ENCODE data around the gene DTD1. TPM values are rescaled to one million over a fixed set of nuclear protein-coding genes. Genes with fewer than 3 reads are reported as not detected.

The DTD1 gene
- total RNA-seq, 4 donors from 2014 or later, result 12.1 to 44.9 (median 19.9) TPM

DNA sequence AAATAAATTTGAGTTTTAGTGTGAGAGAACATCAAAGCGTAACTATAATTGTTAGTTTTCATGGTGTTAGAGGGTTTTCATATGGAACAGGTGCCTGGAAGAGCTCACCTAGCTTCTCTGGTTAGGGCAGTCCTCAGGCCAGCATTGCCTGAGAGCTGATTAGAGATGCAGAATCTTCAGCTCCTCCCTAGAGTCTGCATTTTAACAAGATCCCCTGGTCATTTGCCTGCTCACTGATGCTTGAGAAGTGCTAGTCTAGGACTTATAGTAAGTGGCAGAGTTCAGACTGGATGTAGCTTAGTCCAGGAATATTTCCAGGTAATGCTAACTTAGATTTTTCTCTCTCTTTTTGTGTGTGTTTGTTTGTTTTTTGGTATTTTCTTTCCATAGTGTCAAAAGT is 42.3 kb upstream of the DTD1 start:
- Histone ChIP-seq H3K27me3 (no peaks in the 10 kb centered on the region), H3K36me3 (peaks cover 0 to 98% of the 10 kb centered on the region in 2 donors), H3K4me3 (no peak overlapping the region), H3K4me1 (no peaks in the 10 kb centered on the region), H3K27ac (no peak overlapping the region), H3K9me3 (no peaks in the 10 kb centered on the region)
- ATAC-seq, result no peak
- WGBS, 2 donors (ENCODE audit: low coverage in 1 of 2), result 100% methylated on average over 1 of the region's 1 CpG
- TF ChIP-seq EP300 (IDR thresholded peaks at IDR 0.05) (no peak), POLR2A (IDR thresholded peaks at IDR 0.05) (no peak), POLR2AphosphoS5 (IDR thresholded peaks at IDR 0.05) (no peak)

- H3K9me3 ChIP-seq, result no peaks in the 10 kb centered on the region
- H3K4me1 ChIP-seq, result no peaks in the 10 kb centered on the region
- no peaks in the 10 kb centered on the region for H3K27me3 ChIP-seq
- peaks cover 0 to 98% of the 10 kb centered on the region in 2 donors for H3K36me3 ChIP-seq
- no peak overlapping the region for H3K27ac ChIP-seq
- H3K4me3 ChIP-seq, result no peak overlapping the region
- 88 to 100% methylated on average over 3 of the region's 3 CpGs for WGBS, 2 donors (ENCODE audit: low coverage in 1 of 2)
- no peak for ATAC-seq
- no peak for TF ChIP-seq POLR2AphosphoS5 (IDR thresholded peaks at IDR 0.05)
- TF ChIP-seq EP300 (IDR thresholded peaks at IDR 0.05), result no peak
- TF ChIP-seq POLR2A (IDR thresholded peaks at IDR 0.05), result no peak
- TF ChIP-seq, protein P1, sequence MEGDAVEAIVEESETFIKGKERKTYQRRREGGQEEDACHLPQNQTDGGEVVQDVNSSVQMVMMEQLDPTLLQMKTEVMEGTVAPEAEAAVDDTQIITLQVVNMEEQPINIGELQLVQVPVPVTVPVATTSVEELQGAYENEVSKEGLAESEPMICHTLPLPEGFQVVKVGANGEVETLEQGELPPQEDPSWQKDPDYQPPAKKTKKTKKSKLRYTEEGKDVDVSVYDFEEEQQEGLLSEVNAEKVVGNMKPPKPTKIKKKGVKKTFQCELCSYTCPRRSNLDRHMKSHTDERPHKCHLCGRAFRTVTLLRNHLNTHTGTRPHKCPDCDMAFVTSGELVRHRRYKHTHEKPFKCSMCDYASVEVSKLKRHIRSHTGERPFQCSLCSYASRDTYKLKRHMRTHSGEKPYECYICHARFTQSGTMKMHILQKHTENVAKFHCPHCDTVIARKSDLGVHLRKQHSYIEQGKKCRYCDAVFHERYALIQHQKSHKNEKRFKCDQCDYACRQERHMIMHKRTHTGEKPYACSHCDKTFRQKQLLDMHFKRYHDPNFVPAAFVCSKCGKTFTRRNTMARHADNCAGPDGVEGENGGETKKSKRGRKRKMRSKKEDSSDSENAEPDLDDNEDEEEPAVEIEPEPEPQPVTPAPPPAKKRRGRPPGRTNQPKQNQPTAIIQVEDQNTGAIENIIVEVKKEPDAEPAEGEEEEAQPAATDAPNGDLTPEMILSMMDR (IDR thresholded peaks at IDR 0.05), result no peak
Observed at GRCh38 chr20:18548465-18548864, 39.4 kb upstream of the DTD1 start.

DNA sequence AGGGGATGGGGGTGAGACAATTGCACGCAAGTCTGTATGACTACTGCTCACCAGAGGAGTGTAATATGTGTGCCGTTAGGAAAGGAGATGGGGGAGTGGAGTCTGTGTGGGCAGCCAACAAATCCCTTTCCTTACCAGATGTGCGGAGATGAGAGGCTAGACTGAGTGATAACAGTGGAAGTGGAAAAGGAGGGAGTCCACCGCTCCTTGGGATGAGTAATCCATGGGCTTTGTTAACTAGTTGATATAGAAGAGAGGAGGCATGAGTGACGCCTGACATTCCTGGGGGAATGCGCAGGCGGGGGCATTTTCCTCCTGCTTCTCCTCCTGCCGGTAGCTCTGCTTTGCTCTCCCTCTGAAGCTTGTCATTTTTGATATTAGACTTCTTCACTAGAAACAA is 34.1 kb upstream of the DTD1 start:
- TF ChIP-seq, protein P1 (IDR thresholded peaks at IDR 0.05), result no peak
- TF ChIP-seq POLR2A (IDR thresholded peaks at IDR 0.05), result no peak
- no peak for TF ChIP-seq POLR2AphosphoS5 (IDR thresholded peaks at IDR 0.05)
- no peak for TF ChIP-seq EP300 (IDR thresholded peaks at IDR 0.05)
- ATAC-seq, result no peak
- Histone ChIP-seq H3K4me1 (no peaks in the 10 kb centered on the region), H3K27me3 (no peaks in the 10 kb centered on the region), H3K9me3 (no peaks in the 10 kb centered on the region), H3K27ac (no peak overlapping the region), H3K4me3 (no peak overlapping the region), H3K36me3 (peaks cover 0 to 97% of the 10 kb centered on the region in 2 donors)
- WGBS, 2 donors (ENCODE audit: low coverage in 1 of 2), result 84 to 96% methylated on average over 3 to 4 of the region's 8 CpGs

DNA sequence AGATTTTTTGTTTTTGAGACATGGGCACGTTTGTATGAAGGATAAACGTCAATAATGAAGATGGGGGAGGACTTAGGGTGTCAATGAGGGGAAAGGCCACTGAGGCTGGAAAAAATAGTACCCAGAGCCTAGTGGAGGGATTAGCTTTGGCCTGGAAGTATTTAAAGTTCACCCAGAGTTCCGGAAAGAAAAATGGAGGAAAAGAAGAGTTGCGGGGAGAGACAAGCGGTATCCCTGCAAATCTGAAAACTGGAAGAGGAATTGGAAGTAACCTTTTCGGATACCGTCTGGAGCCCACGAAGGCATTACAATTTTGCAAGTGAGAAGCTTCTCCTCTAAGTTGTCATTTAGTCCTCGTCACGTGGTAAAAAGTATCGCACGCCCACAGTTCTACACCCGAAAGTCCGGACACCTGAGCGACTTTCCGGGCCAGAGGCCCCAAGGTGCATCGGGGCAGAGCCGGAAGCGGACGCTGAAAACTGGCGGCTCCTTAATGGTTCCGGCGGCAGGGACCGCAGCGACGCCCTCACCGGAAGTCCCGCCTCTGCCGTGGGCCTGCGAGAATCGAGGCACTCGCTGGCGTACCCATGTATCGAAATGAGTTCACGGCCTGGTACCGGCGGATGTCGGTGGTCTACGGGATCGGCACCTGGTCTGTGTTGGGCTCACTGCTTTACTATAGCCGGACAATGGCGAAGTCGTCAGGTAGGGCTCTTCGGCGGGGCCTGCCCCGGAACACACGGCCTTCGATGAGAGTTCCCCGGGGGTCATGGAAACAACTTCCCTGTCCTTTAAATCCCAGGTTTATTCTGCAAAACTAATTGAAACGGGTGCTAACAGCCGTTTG is 20.7 kb upstream of the DTD1 start, which contains the start of gene SMIM26:
TSS of gene SMIM26 (plus strand) at position 541 of the 847 bp plus-strand sequence. CDS start at position 588, 47 bp downstream.
- Histone ChIP-seq H3K4me3 (peak within 1 kb of the TSS; percentile 63 to 68), H3K27ac (peak within 1 kb of the TSS; percentile 75 to 93 (median 87)), H3K4me1 (peaks cover 0 to 21% (median 0%) of the 10 kb centered on the region in 3 donors), H3K36me3 (peaks cover 0 to 46% of the 10 kb centered on the region in 2 donors), H3K27me3 (no peaks in the 10 kb centered on the region), H3K9me3 (no peaks in the 10 kb centered on the region)
- whole genome bisulfite sequencing, 2 donors (ENCODE audit: low coverage in 1 of 2), result 0 to 1% methylated on average over 10 to 27 of the region's 51 CpGs
- ATAC-seq, result peak; percentile 99
- TF ChIP-seq POLR2A (IDR thresholded peaks at IDR 0.05), result peak; percentile 30 to 51
- TF ChIP-seq EP300 (IDR thresholded peaks at IDR 0.05), result no peak
- peak; percentile 81 for TF ChIP-seq POLR2AphosphoS5 (IDR thresholded peaks at IDR 0.05)
- TF ChIP-seq, protein P1 (IDR thresholded peaks at IDR 0.05), result no peak

DNA sequence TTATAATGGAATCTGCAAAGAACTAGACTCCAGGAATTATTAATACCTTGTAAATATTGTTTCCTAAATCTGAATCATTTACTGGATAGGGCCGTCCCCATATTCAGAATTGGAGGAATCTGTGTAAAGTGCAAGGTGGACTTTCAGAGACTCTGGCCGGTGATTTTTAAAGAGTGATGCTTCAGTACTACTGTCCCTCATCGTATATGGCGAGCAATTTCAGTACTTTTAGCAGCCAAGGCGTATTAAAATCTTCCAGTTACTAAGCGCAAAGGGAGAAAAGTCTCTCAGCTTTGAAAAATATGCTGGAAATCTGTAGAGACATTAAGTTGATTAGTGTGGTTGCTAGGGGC is 20.1 kb upstream of the DTD1 start:
- H3K36me3 ChIP-seq, result peaks cover 0 to 40% of the 10 kb centered on the region in 2 donors
- peak overlapping the region; percentile 63 to 68 for H3K4me3 ChIP-seq
- no peaks in the 10 kb centered on the region for H3K9me3 ChIP-seq
- peak; percentile 17 for ATAC-seq
- TF ChIP-seq, protein P1 (IDR thresholded peaks at IDR 0.05), result no peak
- TF ChIP-seq POLR2A (IDR thresholded peaks at IDR 0.05) (no peak), POLR2AphosphoS5 (IDR thresholded peaks at IDR 0.05) (no peak), EP300 (IDR thresholded peaks at IDR 0.05) (no peak)
- peak overlapping the region; percentile 75 to 93 (median 87) for H3K27ac ChIP-seq
- H3K27me3 ChIP-seq, result no peaks in the 10 kb centered on the region
- WGBS, 2 donors (ENCODE audit: low coverage in 1 of 2), result 3 to 7% methylated on average over 6 of the region's 6 CpGs
- H3K4me1 ChIP-seq, result peaks cover 0 to 21% (median 0%) of the 10 kb centered on the region in 3 donors

Data from gastroesophageal sphincter (tissue), 4 donors.